Activated CD8-positive, alpha-beta memory T cell treated with anti-CD3 and anti-CD28 coated beads for 36 hours (primary cell): Measurements from ENCODE around the gene RGMA. TPM values are rescaled to one million over a fixed set of nuclear protein-coding genes. Genes with fewer than 3 reads are reported as not detected.
"Not testable (repeated sequence)": the region's sequence is repeated elsewhere in the genome, so short reads cannot be mapped to it uniquely, and the experiment has no call there.

Experiments
- CTCF ChIA-PET: fragments of 350-600 bp; sonication (Branson Sonifier 250); formaldehyde crosslinking; loops from one replicate; lab custom pipeline; 2021; ENCODE audit warnings: antibody characterized with exemption; lab: Charles Lee
- POLR2A ChIA-PET: fragments of 350-600 bp; sonication (Branson Sonifier 250); formaldehyde crosslinking; loops from one replicate; lab custom pipeline; 2021; ENCODE audit warnings: antibody characterized with exemption; lab: Charles Lee
- total RNA-seq, 2 experiments: library from RNA; stranded (reverse); gene quantifications; one replicate each; pipeline ENCODE4 v1.2.3, GENCODE V29; 2021

The RGMA gene
- total RNA-seq, 2 experiments from 2014 or later = not detected

- ChIA-PET CTCF (interaction anchor here (1.2 to 1.9 kb wide), 2 partner anchors 17 to 35 kb away, joined by 4 to 6 read pairs; no protein-coding TSS in a partner anchor), POLR2A (no interaction called here)
Measured at GRCh38 chr15:93070551-93071296, 18.3 kb downstream of the RGMA start.

GRCh38 chr15:93070132-93070531 is 18.9 kb downstream of the RGMA start:
- CTCF ChIA-PET = interaction anchor here (1.2 to 1.9 kb wide), 2 partner anchors 17 to 34 kb away, joined by 4 to 6 read pairs; no protein-coding TSS in a partner anchor
- POLR2A ChIA-PET = no interaction called here

GRCh38 chr15:93068581-93069199 is 20.3 kb downstream of the RGMA start:
- ChIA-PET CTCF (no interaction called here), POLR2A (no interaction called here)

- ChIA-PET CTCF (interaction anchor here (1.3 kb wide), 1 partner anchor 21 kb away, joined by 3 read pairs; no protein-coding TSS in a partner anchor), POLR2A (no interaction called here)
Measured at GRCh38 chr15:93067649-93068085, 21.3 kb downstream of the RGMA start.

- POLR2A ChIA-PET = no interaction called here
- CTCF ChIA-PET = interaction anchor here (1.3 kb wide), 1 partner anchor 21 kb away, joined by 3 read pairs; no protein-coding TSS in a partner anchor
Measured at GRCh38 chr15:93066834-93067648, 22.0 kb downstream of the RGMA start.

- ChIA-PET POLR2A (no interaction called here), CTCF (interaction anchor here (0.7 to 1.3 kb wide), 2 partner anchors 22 to 1187 kb away, joined by 3 read pairs; no protein-coding TSS in a partner anchor)
Measured at GRCh38 chr15:93066224-93066681, 22.8 kb downstream of the RGMA start.

- ChIA-PET CTCF (interaction anchor here (0.7 kb wide), 1 partner anchor 1188 kb away, joined by 3 read pairs; no protein-coding TSS in a partner anchor), POLR2A (no interaction called here)
Measured at GRCh38 chr15:93065641-93066045, 23.4 kb downstream of the RGMA start.

GRCh38 chr15:93063796-93064690 is 25.0 kb downstream of the RGMA start:
- POLR2A ChIA-PET = no interaction called here

GRCh38 chr15:93063262-93063671 is 25.7 kb downstream of the RGMA start:
- ChIA-PET POLR2A (no interaction called here), CTCF (interaction anchor here (1.2 kb wide), 1 partner anchor 16 kb away, joined by 3 read pairs; no protein-coding TSS in a partner anchor)

More at GRCh38 chr15:93063796-93064690, 25.0 kb downstream of the RGMA start:
- CTCF ChIA-PET = interaction anchor here (1.2 kb wide), 1 partner anchor 17 kb away, joined by 3 read pairs; no protein-coding TSS in a partner anchor

- POLR2A ChIA-PET, CTCF ChIA-PET: not testable (repeated sequence)
Measured at GRCh38 chr15:93062628-93063261, 26.3 kb downstream of the RGMA start.

- CTCF ChIA-PET = interaction anchor here (0.6 kb wide), 1 partner anchor 1727 kb away, joined by 3 read pairs; no protein-coding TSS in a partner anchor
- POLR2A ChIA-PET = no interaction called here
Measured at GRCh38 chr15:93060336-93061248, 28.4 kb downstream of the RGMA start.

GRCh38 chr15:93059442-93059841 is 29.6 kb downstream of the RGMA start:
- CTCF ChIA-PET = interaction anchor here (0.9 kb wide), 1 partner anchor 29 kb away, joined by 3 read pairs; no protein-coding TSS in a partner anchor
- POLR2A ChIA-PET = no interaction called here

- ChIA-PET POLR2A (no interaction called here), CTCF (interaction anchor here (0.9 kb wide), 1 partner anchor 28 kb away, joined by 3 read pairs; no protein-coding TSS in a partner anchor)
Measured at GRCh38 chr15:93058904-93059427, 30.0 kb downstream of the RGMA start.

GRCh38 chr15:93058128-93058527 is 30.9 kb downstream of the RGMA start:
- ChIA-PET CTCF (no interaction called here), POLR2A (no interaction called here)

- CTCF ChIA-PET = no interaction called here
- POLR2A ChIA-PET = no interaction called here
Measured at GRCh38 chr15:93057618-93058017, 31.4 kb downstream of the RGMA start.

GRCh38 chr15:93056836-93057235 is 32.2 kb downstream of the RGMA start:
- ChIA-PET CTCF (interaction anchor here (0.8 kb wide), 1 partner anchor 293 kb away, joined by 3 read pairs; no protein-coding TSS in a partner anchor), POLR2A (no interaction called here)
